IPS-18a (cell line): Measurements from ENCODE around the gene CBLL1.

Source experiments
- H3K27ac ChIP-seq: one replicate; pipeline ENCODE4 v1.5.1; 2013; ENCODE audit warnings: low read length
- H3K27me3 ChIP-seq: one replicate; pipeline ENCODE4 v1.6.1; 2013; ENCODE audit warnings: mild to moderate bottlenecking, low read length; ENCODE audit not compliant: control insufficient read depth, insufficient read depth
- H3K36me3 ChIP-seq: one replicate; pipeline ENCODE4 v1.6.1; 2013; ENCODE audit warnings: low read depth, low read length; ENCODE audit not compliant: control insufficient read depth
- H3K4me1 ChIP-seq: one replicate; pipeline ENCODE4 v1.6.1; 2013; ENCODE audit warnings: low read depth, low read length; ENCODE audit not compliant: control insufficient read depth
- H3K4me3 ChIP-seq: one replicate; pipeline ENCODE4 v1.5.1; 2013; ENCODE audit warnings: low read length
- H3K9ac ChIP-seq: one replicate; pipeline ENCODE4 v1.6.1; 2013; ENCODE audit warnings: mild to moderate bottlenecking, low read length, moderate library complexity
- H3K9me3 ChIP-seq: one replicate; pipeline ENCODE4 v1.6.1; 2013; ENCODE audit warnings: low read depth, low read length; ENCODE audit not compliant: control insufficient read depth

CBLL1 gene

DNA sequence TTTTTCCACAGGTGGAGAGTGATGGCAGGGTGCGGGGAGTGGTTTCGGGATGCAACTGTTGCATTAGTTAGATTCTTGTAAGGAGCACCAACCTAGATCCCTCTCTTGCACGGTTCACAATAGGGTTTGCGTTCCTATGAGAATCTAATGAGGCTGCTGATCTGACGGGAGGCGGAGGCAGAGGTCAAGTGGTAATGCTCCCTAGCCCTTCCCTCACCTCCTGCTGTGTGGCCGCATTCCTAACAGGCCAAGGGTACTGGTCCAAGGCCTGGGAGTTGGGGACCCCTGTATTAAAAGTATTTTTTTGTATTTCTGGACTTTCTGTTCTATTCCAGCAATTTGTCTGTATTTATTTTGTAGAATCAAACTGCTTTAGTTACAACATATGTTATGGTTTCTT lies 7.2 kb downstream of the CBLL1 start:
- Histone ChIP-seq H3K36me3 (peaks cover 48% of the 10 kb centered on the region), H3K4me3 (no peak overlapping the region), H3K27ac (no peak overlapping the region), H3K4me1 (no peaks in the 10 kb centered on the region), H3K27me3 (no peaks in the 10 kb centered on the region), H3K9me3 (no peaks in the 10 kb centered on the region), H3K9ac (no peak overlapping the region)

- Histone ChIP-seq H3K4me1 (no peaks in the 10 kb centered on the region), H3K27ac (no peak overlapping the region), H3K36me3 (peaks cover 72% of the 10 kb centered on the region), H3K27me3 (no peaks in the 10 kb centered on the region), H3K4me3 (no peak overlapping the region), H3K9me3 (no peaks in the 10 kb centered on the region), H3K9ac (no peak overlapping the region)
Measured at GRCh38 chr7:107754642-107755041, 10.7 kb downstream of the CBLL1 start.

DNA sequence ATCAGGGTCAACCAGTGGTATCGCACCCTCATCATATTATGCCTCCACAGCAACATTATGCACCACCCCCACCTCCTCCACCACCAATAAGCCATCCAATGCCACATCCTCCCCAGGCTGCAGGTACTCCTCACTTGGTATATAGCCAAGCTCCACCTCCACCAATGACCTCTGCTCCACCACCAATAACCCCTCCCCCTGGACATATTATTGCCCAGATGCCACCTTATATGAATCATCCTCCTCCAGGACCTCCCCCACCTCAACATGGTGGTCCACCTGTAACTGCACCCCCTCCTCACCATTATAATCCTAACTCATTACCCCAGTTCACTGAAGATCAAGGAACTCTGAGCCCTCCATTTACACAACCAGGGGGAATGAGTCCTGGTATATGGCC lies 14.7 kb downstream of the CBLL1 start:
- H3K4me1 ChIP-seq, result no peaks in the 10 kb centered on the region
- H3K27ac ChIP-seq, result no peak overlapping the region
- no peak overlapping the region for H3K9ac ChIP-seq
- no peaks in the 10 kb centered on the region for H3K9me3 ChIP-seq
- H3K4me3 ChIP-seq, result no peak overlapping the region
- no peaks in the 10 kb centered on the region for H3K27me3 ChIP-seq
- H3K36me3 ChIP-seq, result peaks cover 65% of the 10 kb centered on the region

- no peak overlapping the region for H3K27ac ChIP-seq
- H3K9me3 ChIP-seq, result no peaks in the 10 kb centered on the region
- no peaks in the 10 kb centered on the region for H3K36me3 ChIP-seq
- H3K4me1 ChIP-seq, result no peaks in the 10 kb centered on the region
- H3K4me3 ChIP-seq, result no peak overlapping the region
- H3K9ac ChIP-seq, result no peak overlapping the region
- no peaks in the 10 kb centered on the region for H3K27me3 ChIP-seq
Measured at GRCh38 chr7:107767391-107767790, 23.4 kb downstream of the CBLL1 start.

DNA sequence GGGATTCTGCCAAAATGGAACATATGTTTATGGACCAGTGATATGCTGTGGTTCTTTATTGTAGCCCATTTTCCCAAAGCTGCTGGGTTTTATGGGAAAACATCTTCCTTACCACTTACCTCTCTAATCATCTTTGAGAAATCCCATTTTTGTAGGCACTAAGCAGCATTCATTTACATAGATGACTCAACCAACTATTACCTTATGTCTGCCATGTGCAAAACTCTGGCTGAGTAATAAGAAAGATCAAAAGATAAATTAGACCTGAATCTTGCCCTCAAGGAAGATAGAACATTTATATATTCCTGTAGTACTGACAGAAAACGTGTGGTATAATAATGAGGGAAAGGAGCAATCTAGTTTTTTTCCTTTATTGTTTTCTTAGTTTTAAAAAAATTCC lies 24.3 kb downstream of the CBLL1 start:
- Histone ChIP-seq H3K27ac (no peak overlapping the region), H3K4me3 (no peak overlapping the region), H3K4me1 (no peaks in the 10 kb centered on the region), H3K36me3 (no peaks in the 10 kb centered on the region), H3K9me3 (no peaks in the 10 kb centered on the region), H3K27me3 (no peaks in the 10 kb centered on the region), H3K9ac (no peak overlapping the region)

DNA sequence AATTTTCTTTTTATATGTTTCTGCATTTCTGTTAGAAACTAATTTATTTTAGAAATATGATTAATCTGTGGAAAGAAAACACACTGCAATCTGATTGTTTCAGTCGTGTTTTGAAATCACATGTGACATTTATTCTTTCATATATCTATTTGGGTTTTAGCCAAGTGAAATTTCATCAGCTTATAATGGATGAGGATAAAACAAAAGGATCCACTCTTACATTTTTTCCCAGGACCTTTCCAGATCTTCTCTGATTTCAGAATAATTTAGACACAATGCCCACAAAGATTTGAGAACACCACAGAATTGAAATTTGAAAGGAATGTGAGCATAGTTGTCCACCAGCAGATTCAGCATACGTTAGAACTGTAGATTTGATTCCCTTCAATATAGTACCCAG lies 29.1 kb downstream of the CBLL1 start:
- Histone ChIP-seq H3K9ac (no peak overlapping the region), H3K4me3 (no peak overlapping the region), H3K4me1 (no peaks in the 10 kb centered on the region), H3K27me3 (no peaks in the 10 kb centered on the region), H3K36me3 (no peaks in the 10 kb centered on the region), H3K27ac (no peak overlapping the region), H3K9me3 (no peaks in the 10 kb centered on the region)

GRCh38 chr7:107777702-107778101 lies 33.8 kb downstream of the CBLL1 start:
- Histone ChIP-seq H3K27ac (no peak overlapping the region), H3K4me3 (no peak overlapping the region), H3K27me3 (no peaks in the 10 kb centered on the region), H3K36me3 (no peaks in the 10 kb centered on the region), H3K4me1 (no peaks in the 10 kb centered on the region), H3K9ac (no peak overlapping the region), H3K9me3 (no peaks in the 10 kb centered on the region)

DNA sequence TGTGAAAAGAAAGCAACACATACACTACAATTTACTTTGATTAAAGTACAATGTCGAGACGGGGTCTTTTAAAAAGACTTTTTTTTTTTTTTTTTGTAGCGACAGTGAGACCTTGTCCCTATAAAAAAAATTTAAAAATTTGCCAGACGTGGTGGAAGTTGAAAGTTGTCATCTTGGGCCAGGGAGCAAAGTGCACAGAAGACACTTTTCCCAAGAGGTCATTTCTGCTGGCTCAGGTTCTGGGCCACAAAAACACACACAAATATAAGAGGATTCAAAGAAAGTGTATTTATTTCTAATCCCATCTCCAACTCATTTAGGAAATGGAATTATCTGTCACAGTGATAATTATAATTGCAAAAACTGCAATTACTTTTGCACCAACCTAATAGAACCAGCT lies 34.3 kb downstream of the CBLL1 start:
- Histone ChIP-seq H3K4me3 (no peak overlapping the region), H3K27me3 (no peaks in the 10 kb centered on the region), H3K9me3 (no peaks in the 10 kb centered on the region), H3K36me3 (no peaks in the 10 kb centered on the region), H3K27ac (no peak overlapping the region), H3K4me1 (no peaks in the 10 kb centered on the region), H3K9ac (no peak overlapping the region)

- Histone ChIP-seq H3K36me3 (no peaks in the 10 kb centered on the region), H3K9me3 (no peaks in the 10 kb centered on the region), H3K27ac (no peak overlapping the region), H3K4me3 (no peak overlapping the region), H3K9ac (no peak overlapping the region), H3K27me3 (no peaks in the 10 kb centered on the region), H3K4me1 (no peaks in the 10 kb centered on the region)
Measured at GRCh38 chr7:107779647-107780099, 35.7 kb downstream of the CBLL1 start.

GRCh38 chr7:107782374-107782773 lies 38.4 kb downstream of the CBLL1 start:
- no peak overlapping the region for H3K27ac ChIP-seq

DNA sequence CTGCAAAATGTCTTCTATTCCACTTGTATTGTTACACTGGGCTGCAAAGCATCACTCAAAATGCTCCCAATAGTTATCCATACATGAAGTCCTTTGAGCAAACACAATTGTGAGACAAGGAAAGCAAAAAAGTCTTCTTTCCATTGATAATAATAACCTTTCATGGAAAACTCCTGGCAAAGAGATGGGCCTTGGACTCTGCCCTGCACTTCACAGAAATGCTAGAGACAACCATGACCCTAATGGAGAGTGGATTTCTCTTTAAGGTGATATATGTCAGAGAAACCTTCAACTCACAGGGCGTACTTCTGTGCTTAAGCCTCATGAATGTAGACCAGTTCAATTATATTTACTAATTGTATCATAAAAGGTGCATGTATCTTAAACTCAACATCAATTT lies 39.7 kb downstream of the CBLL1 start:
- Histone ChIP-seq H3K27me3 (no peaks in the 10 kb centered on the region), H3K36me3 (no peaks in the 10 kb centered on the region), H3K9ac (no peak overlapping the region), H3K9me3 (no peaks in the 10 kb centered on the region), H3K27ac (no peak overlapping the region), H3K4me3 (no peak overlapping the region), H3K4me1 (peaks cover 9% of the 10 kb centered on the region)

More at GRCh38 chr7:107782374-107782773, 38.4 kb downstream of the CBLL1 start:
- no peaks in the 10 kb centered on the region for H3K9me3 ChIP-seq
- H3K4me3 ChIP-seq, result no peak overlapping the region
- H3K9ac ChIP-seq, result no peak overlapping the region
- H3K27me3 ChIP-seq, result no peaks in the 10 kb centered on the region
- H3K36me3 ChIP-seq, result no peaks in the 10 kb centered on the region
- no peaks in the 10 kb centered on the region for H3K4me1 ChIP-seq

DNA sequence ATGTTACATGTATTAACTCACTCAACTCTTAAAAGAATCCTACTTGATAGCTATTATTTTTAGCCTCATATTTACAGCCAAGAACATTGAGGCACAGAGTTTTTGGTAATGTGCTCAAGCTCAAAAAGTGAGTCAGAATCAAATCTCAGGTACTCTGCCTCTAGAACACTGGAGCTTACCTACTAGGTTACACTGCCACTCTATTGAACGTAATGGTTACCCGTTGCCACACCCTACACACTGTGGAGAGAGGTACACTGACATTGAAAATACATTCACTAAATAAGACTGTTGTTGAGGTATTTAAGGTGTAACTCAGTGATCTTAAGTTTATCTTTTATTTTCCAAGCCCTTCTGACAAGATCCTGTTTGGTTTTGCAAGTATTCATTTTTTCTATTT lies 41.2 kb downstream of the CBLL1 start:
- Histone ChIP-seq H3K27ac (no peak overlapping the region), H3K27me3 (no peaks in the 10 kb centered on the region), H3K4me1 (peaks cover 9% of the 10 kb centered on the region)

More for the DNA sequence above, 41.2 kb downstream of the CBLL1 start:
- Histone ChIP-seq H3K36me3 (no peaks in the 10 kb centered on the region), H3K9ac (no peak overlapping the region), H3K9me3 (no peaks in the 10 kb centered on the region), H3K4me3 (no peak overlapping the region)
